GM12878 (cell line): Measurements from ENCODE around the gene DST. TPM values are rescaled to one million over a fixed set of nuclear protein-coding genes. Genes with fewer than 3 reads are reported as not detected.

ENCODE experiments used
- ATAC-seq: fragments of 200-7000 bp; cut with Tn5 transposase; 3 replicates; pipeline ENCODE4 v1.9.1; 2020; ENCODE audit warnings: mild to moderate bottlenecking, moderate library complexity
- BruUV-seq: library from RNA; stranded (reverse); fragments of 400-500 nt; replicated peaks from 2 replicates; lab custom pipeline; 2021; lab: Mats Ljungman, UMichigan
- CTCF ChIA-PET: fragments of 300-600 bp; sonication (Branson Sonifier 250); formaldehyde crosslinking; extraction: SDS; loops from one replicate; lab custom pipeline; 2021; ENCODE audit warnings: inconsistent platforms; lab: Yijun Ruan, JAX
- POLR2A ChIA-PET: fragments of 350-600 bp; formaldehyde crosslinking; extraction: SDS; loops from one replicate; lab custom pipeline; 2021; ENCODE audit warnings: inconsistent platforms; lab: Charles Lee
- RAD21 ChIA-PET: fragments of 300-600 bp; sonication (Branson Sonifier 250); formaldehyde crosslinking; loops from one replicate; lab custom pipeline; 2023; ENCODE audit warnings: antibody characterized with exemption; ENCODE audit not compliant: unreplicated experiment; lab: Charles Lee
- SMC1A ChIA-PET: fragments of 300-600 bp; sonication (Branson Sonifier 250); formaldehyde crosslinking; loops from one replicate; lab custom pipeline; 2023; ENCODE audit not compliant: unreplicated experiment, uncharacterized antibody; lab: Charles Lee
- DNase-seq: peaks from one replicate; pipeline ENCODE4 v3.0.0-alpha.2; 2011; ENCODE audit warnings: low read depth, low spot score
- FAIRE-seq: peaks from 3 replicates; lab custom pipeline; 2011; peaks lifted over from hg19 to GRCh38; lab: Jason Lieb, UNC
- H2AFZ ChIP-seq: 2 replicates; pipeline ENCODE4 v1.6.0; 2011; ENCODE audit warnings: low read depth, low read length, control low read depth; ENCODE audit not compliant: control insufficient read depth
- H3K27ac ChIP-seq: 2 replicates; pipeline ENCODE4 v1.5.1; 2011; ENCODE audit warnings: control low read depth; ENCODE audit not compliant: control insufficient read depth, insufficient read depth
- H3K27me3 ChIP-seq, 2 experiments: replicated peaks in 1 of 2; 2 replicates each; pipeline versions ENCODE4 v1.6.0 to v1.6.1; 2011; ENCODE audit warnings: low read length in 1 of 2; ENCODE audit not compliant: control insufficient read depth in 2 of 2, insufficient read depth in 2 of 2
- H3K36me3 ChIP-seq, 2 experiments: 2 replicates each; pipeline ENCODE4 v1.5.1; 2011; ENCODE audit warnings: low read length in 1 of 2; ENCODE audit not compliant: control insufficient read depth in 2 of 2, insufficient read depth in 2 of 2
- H3K4me1 ChIP-seq: 2 replicates; pipeline ENCODE4 v1.6.1; 2011; ENCODE audit warnings: mild to moderate bottlenecking, low read length, moderate library complexity, mixed read lengths; ENCODE audit not compliant: control insufficient read depth, insufficient read depth
- H3K4me2 ChIP-seq: 2 replicates; pipeline ENCODE4 v1.6.0; 2011; ENCODE audit warnings: control low read depth; ENCODE audit not compliant: control insufficient read depth, insufficient read depth
- H3K4me3 ChIP-seq: fragments of 200-600 bp; sonication (generic); 2 replicates; pipeline ENCODE4 v1.5.1; 2016
- H3K79me2 ChIP-seq: 2 replicates; pipeline ENCODE4 v1.6.0; 2011; ENCODE audit warnings: low read length; ENCODE audit not compliant: control insufficient read depth, insufficient read depth
- H3K9ac ChIP-seq: 2 replicates; pipeline ENCODE4 v1.8.0; 2011; ENCODE audit warnings: low read length, control low read depth, mixed read lengths; ENCODE audit not compliant: control insufficient read depth, insufficient read depth
- H3K9me3 ChIP-seq: replicated peaks from 3 replicates; pipeline ENCODE4 v1.5.1; 2011; ENCODE audit warnings: mild to moderate bottlenecking, low read length; ENCODE audit not compliant: control insufficient read depth, insufficient read depth
- H4K20me1 ChIP-seq: 2 replicates; pipeline ENCODE4 v1.6.0; 2011; ENCODE audit not compliant: control insufficient read depth, insufficient read depth
- ATF3 ChIP-seq: IDR thresholded peaks from 2 replicates; pipeline ENCODE4 v1.6.1; 2011; ENCODE audit warnings: low read depth, mild to moderate bottlenecking, low read length, moderate library complexity, borderline replicate concordance; ENCODE audit errors: extremely low read depth
- ATF7 ChIP-seq: fragments of 450-650 bp; IDR thresholded peaks from 2 replicates; pipeline ENCODE4 v1.6.1; 2016; ENCODE audit warnings: low read depth, mild to moderate bottlenecking
- BMI1 ChIP-seq: fragments of 450-650 bp; IDR thresholded peaks from 2 replicates; pipeline ENCODE4 v1.6.1; 2016; ENCODE audit warnings: mild to moderate bottlenecking, moderate library complexity, borderline replicate concordance
- EP300 ChIP-seq, 2 experiments: fragments of 150-350 bp in 1 of 2; IDR thresholded peaks; 2 replicates each; pipeline ENCODE4 v1.6.1; 2011 to 2012; ENCODE audit warnings: low read depth in 2 of 2, low read length in 2 of 2, borderline replicate concordance in 1 of 2, improper control_type of control experiment in 1 of 2, inconsistent platforms in 1 of 2; ENCODE audit not compliant: control insufficient read depth in 1 of 2
- POLR2AphosphoS2 ChIP-seq: IDR thresholded peaks from 2 replicates; pipeline ENCODE4 v1.6.1; 2011; ENCODE audit warnings: low read depth, mild to moderate bottlenecking, low read length, improper control_type of control experiment, moderate library complexity
- SRF ChIP-seq, 2 experiments: IDR thresholded peaks; 2 replicates each; pipeline ENCODE4 v1.6.1; 2011; ENCODE audit warnings: low read depth in 2 of 2, low read length in 2 of 2, mild to moderate bottlenecking in 1 of 2, moderate library complexity in 1 of 2
- TCF3 ChIP-seq: IDR thresholded peaks from 2 replicates; pipeline ENCODE4 v1.6.1; 2012; ENCODE audit warnings: low read depth, mild to moderate bottlenecking, low read length, borderline replicate concordance; ENCODE audit not compliant: insufficient read depth
- ZBTB4 ChIP-seq: fragments of 450-650 bp; formaldehyde crosslinking; IDR thresholded peaks from 2 replicates; pipeline ENCODE4 v1.4.0; 2022; ENCODE audit warnings: mild to moderate bottlenecking, moderate library complexity
- ZNF24 ChIP-seq: fragments of 450-650 bp; IDR thresholded peaks from 2 replicates; pipeline ENCODE4 v1.6.1; 2017; ENCODE audit warnings: antibody characterized with exemption, mild to moderate bottlenecking
- ZNF274 ChIP-seq: IDR thresholded peaks from one replicate; pipeline ENCODE4 v1.8.0; 2011; ENCODE audit not compliant: insufficient read length, insufficient read depth
- ZNF384 ChIP-seq: IDR thresholded peaks from 2 replicates; pipeline ENCODE4 v1.6.1; 2012; ENCODE audit warnings: low read depth, mild to moderate bottlenecking, low read length, improper control_type of control experiment, borderline replicate concordance
- ZNF622 ChIP-seq: fragments of 450-650 bp; IDR thresholded peaks from 2 replicates; pipeline ENCODE4 v1.6.1; 2017; ENCODE audit warnings: mild to moderate bottlenecking, inconsistent platforms
- WGBS: methylation state at CpG from one replicate; pipeline ENCODE4 v1.1.6; 2016; ENCODE audit warnings: low lambda C conversion rate; ENCODE audit not compliant: insufficient replicate concordance, insufficient coverage; ENCODE audit errors: missing lambda C conversion rate; 5-methylcytosine and 5-hydroxymethylcytosine counted together
- in situ Hi-C: fragments of 300-500 bp; cut with MboI; formaldehyde crosslinking; loops from 9 replicates; pipeline ENCODE4 v1.14.3; 2018; ENCODE audit warnings: mixed read lengths
- intact Hi-C: fragments of 100-400 bp; cut with micrococcal nuclease; formaldehyde crosslinking; loops from one replicate; pipeline ENCODE4 v1.14.2; 2022; ENCODE audit not compliant: unreplicated experiment
- polyA plus RNA-seq, 11 experiments: library from polyadenylated mRNA; depleted of rRNA in 4 of 11; unstranded in 6 of 11; stranded (reverse) in 5 of 11; fragments of >200 nt; fragmentation: Nextera tagmentation in 4 of 11; fragmentation: Illumina TruSeq in 1 of 11; extraction: Ambion mirVana in 4 of 11; extraction: Trizol in 1 of 11; gene quantifications; 1 replicate in 1 of 11; 2 replicates in 10 of 11; pipeline versions ENCODE4 v1.2.1 to v1.2.3, GENCODE V29; 2011 to 2016; ENCODE audit warnings: inconsistent platforms in 2 of 11, missing spikeins in 2 of 11, low read depth in 1 of 11
- total RNA-seq, 4 experiments: library from RNA; depleted of rRNA in 3 of 4; stranded (reverse); fragments of >200 nt in 3 of 4; fragmentation: Illumina TruSeq in 1 of 4; extraction: Trizol in 1 of 4; gene quantifications; 2 replicates each; pipeline versions ENCODE4 v1.2.1 to v1.2.3, GENCODE V29; 2013 to 2021

Gene DST
- total and polyA plus RNA-seq, 10 of the 15 experiments (the other 5 are each of a cell fraction or from before 2014, with no cell fraction given) = 32.1 to 156 (median 75.0) TPM

GRCh38 chr6:56514395-56514794 is 128.3 kb downstream of the DST start:
- TF ChIP-seq POLR2AphosphoS2 = no peak
- TF ChIP-seq ZNF622 = no peak
- TF ChIP-seq TCF3 = no peak
- H4K20me1 ChIP-seq = peaks cover 3% of the 10 kb centered on the region; the same call in 1 of the 2 replicates
- H3K4me3 ChIP-seq = no peak overlapping the region
- H3K4me2 ChIP-seq = no peak overlapping the region
- CTCF ChIA-PET = interaction anchor here (1.1 to 1.4 kb wide), 4 partner anchors 10 to 81 kb away, joined by 3 read pairs; no protein-coding TSS in a partner anchor
- WGBS = 30% methylated on average over 2 of the region's 2 CpGs
- RAD21 ChIA-PET = no interaction called here
- BruUV-seq = no TSS peak
- peaks cover 1 to 23% of the 10 kb centered on the region in 2 experiments; a peak in 3 of 4 replicates for H3K36me3 ChIP-seq
- H2AFZ ChIP-seq = no peak overlapping the region
- ATAC-seq (no peak), FAIRE-seq (peak; percentile 7), DNase-seq (no peak)
- H3K79me2 ChIP-seq = no peaks in the 10 kb centered on the region
- POLR2A ChIA-PET = no interaction called here
- no peaks in the 10 kb centered on the region; the same call in 2 of the 3 replicates for H3K9me3 ChIP-seq
- no peaks in the 10 kb centered on the region for H3K27me3 ChIP-seq
- intact Hi-C loops (no loop called here), in situ Hi-C loops (no loop called here)
- SMC1A ChIA-PET = no interaction called here
- H3K9ac ChIP-seq = no peak overlapping the region
- no peak overlapping the region for H3K27ac ChIP-seq
- H3K4me1 ChIP-seq = no peaks in the 10 kb centered on the region

- SMC1A ChIA-PET = no interaction called here
- Histone ChIP-seq H3K27me3 (no peaks in the 10 kb centered on the region), H3K36me3 (peaks cover 0 to 29% of the 10 kb centered on the region in 2 experiments), H2AFZ (no peak overlapping the region), H3K9me3 (no peaks in the 10 kb centered on the region), H3K4me1 (no peaks in the 10 kb centered on the region), H3K27ac (no peak overlapping the region), H3K4me2 (no peak overlapping the region), H4K20me1 (no peaks in the 10 kb centered on the region), H3K9ac (no peak overlapping the region), H3K4me3 (no peak overlapping the region), H3K79me2 (no peaks in the 10 kb centered on the region)
- intact Hi-C loops = no loop called here
- no TSS peak for BruUV-seq
- WGBS = 89% methylated on average over 1 of the region's 1 CpG
- POLR2A ChIA-PET = no interaction called here
- RAD21 ChIA-PET = no interaction called here
- ATAC-seq = no peak
- in situ Hi-C loops = no loop called here
- no peak for FAIRE-seq
- CTCF ChIA-PET = interaction anchor here (1.1 kb wide), 2 partner anchors 10 to 82 kb away, joined by 3 read pairs; no protein-coding TSS in a partner anchor
- DNase-seq = no peak
- TF ChIP-seq ATF7 = no peak
- TF ChIP-seq ATF3 = no peak
- TF ChIP-seq ZBTB4 (CRISPR knock-in tag) = no peak
- TF ChIP-seq ZNF274 = no peak
- no peak for TF ChIP-seq ZNF384
- TF ChIP-seq SRF (IDR thresholded peaks at IDR 0.05; ENCODE audit: low read depth in 2 of 2, low read length in 2 of 2) = no peak
- TF ChIP-seq BMI1 = no peak
- no peak for TF ChIP-seq EP300 (IDR thresholded peaks at IDR 0.05; ENCODE audit: borderline replicate concordance in 1 of 2, control insufficient read depth in 1 of 2, low read depth in 2 of 2, low read length in 2 of 2)
- TF ChIP-seq ZNF24 = no peak
These were observed 129.1 kb downstream of the DST start for GRCh38 chr6:56513631-56514030.
